Measurements from ENCODE around the gene FAM25G. TPM values are rescaled to one million over a fixed set of nuclear protein-coding genes. Genes with fewer than 3 reads are reported as not detected.

Gene FAM25G
- total and polyA plus RNA-seq, 9 of the 15 experiments (the other 6 are each of a cell fraction or from before 2014, with no cell fraction given): not detected

DNA sequence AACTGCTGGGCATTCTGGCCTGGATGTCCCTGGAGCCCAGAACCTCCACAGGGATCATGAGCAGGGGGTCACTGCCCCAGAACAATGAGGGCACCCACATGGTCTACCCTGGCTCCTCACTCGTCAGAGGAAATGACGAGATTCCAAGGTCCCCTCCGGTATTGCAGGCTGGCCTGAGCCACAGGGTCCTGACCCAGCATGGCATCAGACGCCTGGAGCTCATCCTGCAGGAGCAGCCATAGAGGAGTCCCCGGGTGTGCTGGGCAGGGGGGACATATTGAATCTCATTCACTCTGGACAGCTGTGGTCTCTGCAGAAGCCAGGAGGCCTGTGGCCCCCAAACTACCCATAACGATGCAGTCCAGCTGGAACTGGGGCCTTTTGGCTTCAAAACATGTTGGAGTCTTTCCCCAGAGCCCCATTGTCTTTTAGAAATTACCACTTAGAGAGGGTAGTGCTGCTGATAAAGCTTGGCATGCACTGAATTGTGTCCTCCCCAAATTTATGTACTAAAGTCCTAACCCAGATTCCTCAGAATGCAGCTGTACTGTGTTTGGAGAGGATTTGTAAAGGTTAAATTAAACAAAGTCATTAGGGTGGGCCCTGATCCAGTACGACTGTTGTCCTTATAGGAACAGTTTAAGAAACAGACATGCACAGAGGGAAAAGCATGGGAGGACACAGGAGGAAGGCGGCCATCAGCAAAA is 35.3 kb downstream of the FAM25G start:
- no peak overlapping the region for H2AFZ ChIP-seq (ENCODE audit: low read depth, low read length)
- peaks cover 0 to 10% of the 10 kb centered on the region in 2 experiments; a peak in 1 of 5 replicates for H3K4me1 ChIP-seq (replicated peaks in 1 of 2; ENCODE audit: control insufficient read depth in 2 of 2, insufficient read depth in 2 of 2, low read length in 2 of 2)
- FAIRE-seq (no peak), DNase-seq (ENCODE audit: extremely low read depth in 1 of 4, low spot score in 3 of 4) (peak in 1 of 4 experiments; percentile 1), ATAC-seq (no peak)
- no peaks in the 10 kb centered on the region for H3K9me1 ChIP-seq (ENCODE audit: control insufficient read depth, insufficient read depth, low read length)
- H3K79me2 ChIP-seq (ENCODE audit: control insufficient read depth, insufficient read depth, low read length): no peaks in the 10 kb centered on the region
- no peak overlapping the region for H3K27ac ChIP-seq (ENCODE audit: extremely low read depth, low read depth, low read length)
- ChIA-PET CTCF (ENCODE audit: low intra/inter-chr PET ratio) (no interaction called here), POLR2A (no interaction called here)
- no peaks in the 10 kb centered on the region; the same call in 1 of the 2 replicates for H4K20me1 ChIP-seq (replicated peaks; ENCODE audit: control insufficient read depth, insufficient read depth, low read length)
- no TSS peak for BruUV-seq (replicated peaks)
- peaks cover 20 to 47% of the 10 kb centered on the region in 2 experiments; a peak in 4 of 5 replicates for H3K27me3 ChIP-seq (ENCODE audit: control insufficient read depth in 2 of 2, insufficient read depth in 2 of 2, low read length in 2 of 2)
- H3K9ac ChIP-seq (ENCODE audit: insufficient read depth in 1 of 2, low read depth in 2 of 2, low read length in 2 of 2): no peak overlapping the region; a peak in 1 of 4 replicates
- intact Hi-C loops (cut with micrococcal nuclease) (no loop called here), in situ Hi-C loops (cut with MboI) (no loop called here)
- no peaks in the 10 kb centered on the region for H3K9me3 ChIP-seq (replicated peaks; ENCODE audit: control insufficient read depth, insufficient read depth, low read depth, low read length)
- H3K4me3 ChIP-seq: no peak overlapping the region
- TF ChIP-seq, protein P1, sequence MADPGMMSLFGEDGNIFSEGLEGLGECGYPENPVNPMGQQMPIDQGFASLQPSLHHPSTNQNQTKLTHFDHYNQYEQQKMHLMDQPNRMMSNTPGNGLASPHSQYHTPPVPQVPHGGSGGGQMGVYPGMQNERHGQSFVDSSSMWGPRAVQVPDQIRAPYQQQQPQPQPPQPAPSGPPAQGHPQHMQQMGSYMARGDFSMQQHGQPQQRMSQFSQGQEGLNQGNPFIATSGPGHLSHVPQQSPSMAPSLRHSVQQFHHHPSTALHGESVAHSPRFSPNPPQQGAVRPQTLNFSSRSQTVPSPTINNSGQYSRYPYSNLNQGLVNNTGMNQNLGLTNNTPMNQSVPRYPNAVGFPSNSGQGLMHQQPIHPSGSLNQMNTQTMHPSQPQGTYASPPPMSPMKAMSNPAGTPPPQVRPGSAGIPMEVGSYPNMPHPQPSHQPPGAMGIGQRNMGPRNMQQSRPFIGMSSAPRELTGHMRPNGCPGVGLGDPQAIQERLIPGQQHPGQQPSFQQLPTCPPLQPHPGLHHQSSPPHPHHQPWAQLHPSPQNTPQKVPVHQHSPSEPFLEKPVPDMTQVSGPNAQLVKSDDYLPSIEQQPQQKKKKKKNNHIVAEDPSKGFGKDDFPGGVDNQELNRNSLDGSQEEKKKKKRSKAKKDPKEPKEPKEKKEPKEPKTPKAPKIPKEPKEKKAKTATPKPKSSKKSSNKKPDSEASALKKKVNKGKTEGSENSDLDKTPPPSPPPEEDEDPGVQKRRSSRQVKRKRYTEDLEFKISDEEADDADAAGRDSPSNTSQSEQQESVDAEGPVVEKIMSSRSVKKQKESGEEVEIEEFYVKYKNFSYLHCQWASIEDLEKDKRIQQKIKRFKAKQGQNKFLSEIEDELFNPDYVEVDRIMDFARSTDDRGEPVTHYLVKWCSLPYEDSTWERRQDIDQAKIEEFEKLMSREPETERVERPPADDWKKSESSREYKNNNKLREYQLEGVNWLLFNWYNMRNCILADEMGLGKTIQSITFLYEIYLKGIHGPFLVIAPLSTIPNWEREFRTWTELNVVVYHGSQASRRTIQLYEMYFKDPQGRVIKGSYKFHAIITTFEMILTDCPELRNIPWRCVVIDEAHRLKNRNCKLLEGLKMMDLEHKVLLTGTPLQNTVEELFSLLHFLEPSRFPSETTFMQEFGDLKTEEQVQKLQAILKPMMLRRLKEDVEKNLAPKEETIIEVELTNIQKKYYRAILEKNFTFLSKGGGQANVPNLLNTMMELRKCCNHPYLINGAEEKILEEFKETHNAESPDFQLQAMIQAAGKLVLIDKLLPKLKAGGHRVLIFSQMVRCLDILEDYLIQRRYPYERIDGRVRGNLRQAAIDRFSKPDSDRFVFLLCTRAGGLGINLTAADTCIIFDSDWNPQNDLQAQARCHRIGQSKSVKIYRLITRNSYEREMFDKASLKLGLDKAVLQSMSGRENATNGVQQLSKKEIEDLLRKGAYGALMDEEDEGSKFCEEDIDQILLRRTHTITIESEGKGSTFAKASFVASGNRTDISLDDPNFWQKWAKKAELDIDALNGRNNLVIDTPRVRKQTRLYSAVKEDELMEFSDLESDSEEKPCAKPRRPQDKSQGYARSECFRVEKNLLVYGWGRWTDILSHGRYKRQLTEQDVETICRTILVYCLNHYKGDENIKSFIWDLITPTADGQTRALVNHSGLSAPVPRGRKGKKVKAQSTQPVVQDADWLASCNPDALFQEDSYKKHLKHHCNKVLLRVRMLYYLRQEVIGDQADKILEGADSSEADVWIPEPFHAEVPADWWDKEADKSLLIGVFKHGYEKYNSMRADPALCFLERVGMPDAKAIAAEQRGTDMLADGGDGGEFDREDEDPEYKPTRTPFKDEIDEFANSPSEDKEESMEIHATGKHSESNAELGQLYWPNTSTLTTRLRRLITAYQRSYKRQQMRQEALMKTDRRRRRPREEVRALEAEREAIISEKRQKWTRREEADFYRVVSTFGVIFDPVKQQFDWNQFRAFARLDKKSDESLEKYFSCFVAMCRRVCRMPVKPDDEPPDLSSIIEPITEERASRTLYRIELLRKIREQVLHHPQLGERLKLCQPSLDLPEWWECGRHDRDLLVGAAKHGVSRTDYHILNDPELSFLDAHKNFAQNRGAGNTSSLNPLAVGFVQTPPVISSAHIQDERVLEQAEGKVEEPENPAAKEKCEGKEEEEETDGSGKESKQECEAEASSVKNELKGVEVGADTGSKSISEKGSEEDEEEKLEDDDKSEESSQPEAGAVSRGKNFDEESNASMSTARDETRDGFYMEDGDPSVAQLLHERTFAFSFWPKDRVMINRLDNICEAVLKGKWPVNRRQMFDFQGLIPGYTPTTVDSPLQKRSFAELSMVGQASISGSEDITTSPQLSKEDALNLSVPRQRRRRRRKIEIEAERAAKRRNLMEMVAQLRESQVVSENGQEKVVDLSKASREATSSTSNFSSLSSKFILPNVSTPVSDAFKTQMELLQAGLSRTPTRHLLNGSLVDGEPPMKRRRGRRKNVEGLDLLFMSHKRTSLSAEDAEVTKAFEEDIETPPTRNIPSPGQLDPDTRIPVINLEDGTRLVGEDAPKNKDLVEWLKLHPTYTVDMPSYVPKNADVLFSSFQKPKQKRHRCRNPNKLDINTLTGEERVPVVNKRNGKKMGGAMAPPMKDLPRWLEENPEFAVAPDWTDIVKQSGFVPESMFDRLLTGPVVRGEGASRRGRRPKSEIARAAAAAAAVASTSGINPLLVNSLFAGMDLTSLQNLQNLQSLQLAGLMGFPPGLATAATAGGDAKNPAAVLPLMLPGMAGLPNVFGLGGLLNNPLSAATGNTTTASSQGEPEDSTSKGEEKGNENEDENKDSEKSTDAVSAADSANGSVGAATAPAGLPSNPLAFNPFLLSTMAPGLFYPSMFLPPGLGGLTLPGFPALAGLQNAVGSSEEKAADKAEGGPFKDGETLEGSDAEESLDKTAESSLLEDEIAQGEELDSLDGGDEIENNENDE (IDR thresholded peaks at IDR 0.05; ENCODE audit: low read depth, low read length): no peak
- no peak for TF ChIP-seq TAF7 (tag; IDR thresholded peaks at IDR 0.05)
- TF ChIP-seq EP400 (IDR thresholded peaks at IDR 0.05): no peak
- H3K36me3 ChIP-seq (ENCODE audit: control insufficient read depth, insufficient read depth, low read length): no peaks in the 10 kb centered on the region
- no peak overlapping the region for H3K4me2 ChIP-seq (ENCODE audit: insufficient read depth, low read length)
- whole genome bisulfite sequencing (ENCODE audit: insufficient coverage, low coverage, missing lambda C conversion rate): 1% methylated on average over 8 of the region's 8 CpGs

All from K562 (cell line).